ENCODE measurements around the gene GORASP2. TPM values are rescaled to one million over a fixed set of nuclear protein-coding genes. Genes with fewer than 3 reads are reported as not detected.

The GORASP2 gene
- total RNA-seq, 1 donor from 2014 or later: 94.7 TPM

DNA sequence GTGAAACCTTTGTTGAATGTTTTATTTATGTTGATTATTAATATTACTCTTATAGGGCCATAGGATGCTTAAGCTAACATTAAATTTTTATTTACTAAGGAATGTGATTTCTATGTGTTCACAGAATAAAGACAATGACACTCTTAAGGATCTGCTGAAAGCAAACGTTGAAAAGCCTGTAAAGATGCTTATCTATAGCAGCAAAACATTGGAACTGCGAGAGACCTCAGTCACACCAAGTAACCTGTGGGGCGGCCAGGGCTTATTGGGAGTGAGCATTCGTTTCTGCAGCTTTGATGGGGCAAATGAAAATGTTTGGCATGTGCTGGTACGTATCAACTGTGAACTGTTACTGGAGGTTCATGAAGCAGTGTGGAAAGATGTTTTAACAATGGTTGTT, 20.4 kb downstream of the GORASP2 start:
- Mint-ChIP-seq H3K9me3 (ENCODE audit: unreplicated experiment) (no peaks in the 10 kb centered on the region), H3K27me3 (ENCODE audit: unreplicated experiment) (no peaks in the 10 kb centered on the region), H3K36me3 (ENCODE audit: unreplicated experiment) (peaks cover 47% of the 10 kb centered on the region), H3K27ac (ENCODE audit: unreplicated experiment) (no peak overlapping the region), H3K4me3 (ENCODE audit: unreplicated experiment) (no peak overlapping the region), H3K4me1 (ENCODE audit: unreplicated experiment) (peaks cover 3% of the 10 kb centered on the region)
- DNase-seq (ENCODE audit: extremely low spot score, unreplicated experiment): no peak
- TF ChIP-seq, protein P1, sequence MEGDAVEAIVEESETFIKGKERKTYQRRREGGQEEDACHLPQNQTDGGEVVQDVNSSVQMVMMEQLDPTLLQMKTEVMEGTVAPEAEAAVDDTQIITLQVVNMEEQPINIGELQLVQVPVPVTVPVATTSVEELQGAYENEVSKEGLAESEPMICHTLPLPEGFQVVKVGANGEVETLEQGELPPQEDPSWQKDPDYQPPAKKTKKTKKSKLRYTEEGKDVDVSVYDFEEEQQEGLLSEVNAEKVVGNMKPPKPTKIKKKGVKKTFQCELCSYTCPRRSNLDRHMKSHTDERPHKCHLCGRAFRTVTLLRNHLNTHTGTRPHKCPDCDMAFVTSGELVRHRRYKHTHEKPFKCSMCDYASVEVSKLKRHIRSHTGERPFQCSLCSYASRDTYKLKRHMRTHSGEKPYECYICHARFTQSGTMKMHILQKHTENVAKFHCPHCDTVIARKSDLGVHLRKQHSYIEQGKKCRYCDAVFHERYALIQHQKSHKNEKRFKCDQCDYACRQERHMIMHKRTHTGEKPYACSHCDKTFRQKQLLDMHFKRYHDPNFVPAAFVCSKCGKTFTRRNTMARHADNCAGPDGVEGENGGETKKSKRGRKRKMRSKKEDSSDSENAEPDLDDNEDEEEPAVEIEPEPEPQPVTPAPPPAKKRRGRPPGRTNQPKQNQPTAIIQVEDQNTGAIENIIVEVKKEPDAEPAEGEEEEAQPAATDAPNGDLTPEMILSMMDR (IDR thresholded peaks at IDR 0.05): no peak

DNA sequence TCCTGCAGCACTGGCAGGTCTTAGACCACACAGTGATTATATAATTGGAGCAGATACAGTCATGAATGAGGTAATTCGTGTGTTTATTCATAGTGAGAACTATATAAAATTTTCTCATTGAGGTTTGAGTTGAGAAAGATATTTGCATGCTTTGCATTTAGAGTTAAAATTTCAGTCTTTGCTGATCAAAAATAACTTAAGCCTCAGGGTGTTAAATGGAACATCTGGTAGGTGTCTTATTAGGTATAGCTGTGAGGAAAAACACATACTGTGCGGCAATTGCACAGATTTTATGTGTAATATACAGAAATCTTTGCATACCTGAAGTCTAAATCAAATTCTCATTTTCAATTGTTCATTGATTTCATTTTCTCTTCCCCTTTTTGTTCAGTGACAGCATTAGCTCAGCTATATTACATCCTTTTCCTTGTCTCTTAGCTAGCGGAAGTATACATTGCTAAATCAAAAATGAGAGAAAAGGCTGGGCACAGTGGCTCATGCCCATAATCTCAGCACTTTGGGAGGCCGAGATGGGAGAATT, 21.2 kb downstream of the GORASP2 start:
- H3K27me3 Mint-ChIP-seq (ENCODE audit: unreplicated experiment): no peaks in the 10 kb centered on the region

DNA sequence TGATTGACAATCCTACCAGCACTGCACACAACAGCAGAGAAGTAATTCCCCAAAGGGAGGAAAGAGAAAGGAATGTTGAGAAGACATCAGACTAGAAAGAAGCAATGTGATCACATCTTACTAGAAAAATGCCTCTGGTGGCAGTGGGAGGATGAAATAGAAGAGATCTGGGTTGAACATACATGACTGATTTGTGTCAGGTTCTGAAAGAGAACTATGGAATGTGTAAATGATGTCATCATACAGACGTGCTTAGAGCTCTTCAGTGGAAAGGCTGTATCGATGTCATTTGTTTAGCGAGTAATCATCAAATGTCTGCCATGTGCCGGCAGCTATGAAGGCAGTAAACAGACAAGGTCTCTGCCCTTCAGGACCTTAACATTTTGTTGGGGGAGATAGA, 24.9 kb downstream of the GORASP2 start:
- Mint-ChIP-seq H3K36me3 (ENCODE audit: unreplicated experiment) (peaks cover 71% of the 10 kb centered on the region), H3K27ac (ENCODE audit: unreplicated experiment) (no peak overlapping the region), H3K9me3 (ENCODE audit: unreplicated experiment) (no peaks in the 10 kb centered on the region), H3K4me3 (ENCODE audit: unreplicated experiment) (no peak overlapping the region), H3K4me1 (ENCODE audit: unreplicated experiment) (no peaks in the 10 kb centered on the region), H3K27me3 (ENCODE audit: unreplicated experiment) (no peaks in the 10 kb centered on the region)
- TF ChIP-seq, protein P1 (IDR thresholded peaks at IDR 0.05): no peak
- DNase-seq (ENCODE audit: extremely low spot score, unreplicated experiment): no peak

More for the DNA sequence above, 21.2 kb downstream of the GORASP2 start:
- Mint-ChIP-seq H3K27ac (ENCODE audit: unreplicated experiment) (no peak overlapping the region), H3K36me3 (ENCODE audit: unreplicated experiment) (peaks cover 56% of the 10 kb centered on the region), H3K9me3 (ENCODE audit: unreplicated experiment) (no peaks in the 10 kb centered on the region), H3K4me1 (ENCODE audit: unreplicated experiment) (peaks cover 3% of the 10 kb centered on the region), H3K4me3 (ENCODE audit: unreplicated experiment) (no peak overlapping the region)
- no peak for DNase-seq (ENCODE audit: extremely low spot score, unreplicated experiment)
- TF ChIP-seq, protein P1 (IDR thresholded peaks at IDR 0.05): no peak

DNA sequence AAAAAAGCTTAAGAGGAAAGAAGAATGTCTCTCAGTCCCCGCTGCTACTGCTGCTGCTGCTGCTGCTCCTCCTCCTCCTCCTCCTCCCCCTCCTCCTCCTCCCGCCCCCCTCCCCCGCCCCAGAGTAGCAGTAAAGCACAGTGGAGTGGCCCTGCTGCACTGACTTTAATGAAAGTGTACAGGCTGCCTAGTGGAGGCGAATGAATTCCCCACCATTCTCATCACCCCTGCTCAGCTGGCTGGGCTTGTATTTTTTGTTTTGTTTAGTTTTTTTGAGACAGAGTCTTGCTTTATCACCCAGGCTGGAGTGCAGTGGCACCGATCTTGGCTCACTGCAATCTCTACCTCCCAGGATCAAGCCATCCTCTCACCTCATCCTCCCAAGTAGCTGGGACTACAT, 34.3 kb downstream of the GORASP2 start:
- no peak for DNase-seq (ENCODE audit: extremely low spot score, unreplicated experiment)
- Mint-ChIP-seq H3K36me3 (ENCODE audit: unreplicated experiment) (peaks cover 53% of the 10 kb centered on the region), H3K9me3 (ENCODE audit: unreplicated experiment) (no peaks in the 10 kb centered on the region), H3K4me1 (ENCODE audit: unreplicated experiment) (no peaks in the 10 kb centered on the region), H3K27me3 (ENCODE audit: unreplicated experiment) (no peaks in the 10 kb centered on the region), H3K4me3 (ENCODE audit: unreplicated experiment) (no peak overlapping the region), H3K27ac (ENCODE audit: unreplicated experiment) (no peak overlapping the region)
- TF ChIP-seq, protein P1 (IDR thresholded peaks at IDR 0.05): no peak

DNA sequence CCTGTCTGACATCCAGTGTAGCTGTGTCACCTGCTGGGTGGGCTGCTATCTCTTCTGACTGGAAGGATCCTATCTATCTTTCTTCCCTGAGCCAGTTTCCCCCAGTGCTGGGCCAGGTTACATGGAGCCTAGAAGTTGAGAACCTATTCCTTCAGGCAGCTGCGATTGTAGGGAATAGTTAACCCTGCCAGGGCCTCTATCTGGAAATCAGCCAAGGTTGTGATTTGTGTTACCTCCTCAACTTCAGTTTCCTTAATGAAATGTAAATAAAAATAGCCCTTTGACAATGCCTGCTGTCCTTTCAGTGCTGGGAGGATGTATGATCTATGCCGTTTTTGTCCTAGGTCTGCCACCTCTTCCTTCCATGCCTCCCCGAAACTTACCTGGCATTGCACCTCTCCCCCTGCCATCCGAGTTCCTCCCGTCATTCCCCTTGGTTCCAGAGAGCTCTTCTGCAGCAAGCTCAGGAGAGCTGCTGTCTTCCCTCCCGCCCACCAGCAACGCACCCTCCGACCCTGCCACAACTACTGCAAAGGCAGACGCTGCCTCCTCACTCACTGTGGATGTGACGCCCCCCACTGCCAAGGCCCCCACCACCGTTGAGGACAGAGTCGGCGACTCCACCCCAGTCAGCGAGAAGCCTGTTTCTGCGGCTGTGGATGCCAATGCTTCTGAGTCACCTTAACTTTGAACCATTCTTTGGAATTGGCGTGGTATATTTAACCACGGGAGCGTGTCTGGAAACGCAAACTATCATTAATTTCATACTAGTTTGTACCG, 36.6 kb downstream of the GORASP2 start:
- H3K4me3 Mint-ChIP-seq (ENCODE audit: unreplicated experiment): no peak overlapping the region
- TF ChIP-seq, protein P1 (IDR thresholded peaks at IDR 0.05): no peak
- no peak overlapping the region for H3K27ac Mint-ChIP-seq (ENCODE audit: unreplicated experiment)
- no peaks in the 10 kb centered on the region for H3K9me3 Mint-ChIP-seq (ENCODE audit: unreplicated experiment)
- no peaks in the 10 kb centered on the region for H3K4me1 Mint-ChIP-seq (ENCODE audit: unreplicated experiment)
- peaks cover 45% of the 10 kb centered on the region for H3K36me3 Mint-ChIP-seq (ENCODE audit: unreplicated experiment)
- H3K27me3 Mint-ChIP-seq (ENCODE audit: unreplicated experiment): no peaks in the 10 kb centered on the region
- no peak for DNase-seq (ENCODE audit: extremely low spot score, unreplicated experiment)

Data from osteocyte (in vitro differentiated cells).